HL-60 (cell line): ENCODE results near the gene OPRD1.

ENCODE experiments used
- CTCF ChIP-seq: IDR thresholded peaks from one replicate; pipeline ENCODE4 v1.5.1; 2011; ENCODE audit warnings: low read length, control low read depth, inconsistent platforms; ENCODE audit not compliant: insufficient read depth
- POLR2AphosphoS5 ChIP-seq: IDR thresholded peaks from 2 replicates; pipeline ENCODE4 v1.6.1; 2012; ENCODE audit warnings: low read depth
- SPI1 ChIP-seq: IDR thresholded peaks from 2 replicates; pipeline ENCODE4 v1.6.1; 2012; ENCODE audit warnings: low read depth, mild to moderate bottlenecking, borderline replicate concordance

GRCh38 chr1:28855969-28856368 lies 44.0 kb downstream of the OPRD1 start:
- TF ChIP-seq CTCF (no peak), SPI1 (no peak), POLR2AphosphoS5 (no peak)
